Kasumi-1 (cell line): ENCODE data around the gene SLC17A7.

Experiments used
- DNase-seq, 2 experiments: peaks; one replicate each; lab custom pipeline; 2025; lab: John Stamatoyannopoulos, UW

The SLC17A7 gene

DNA sequence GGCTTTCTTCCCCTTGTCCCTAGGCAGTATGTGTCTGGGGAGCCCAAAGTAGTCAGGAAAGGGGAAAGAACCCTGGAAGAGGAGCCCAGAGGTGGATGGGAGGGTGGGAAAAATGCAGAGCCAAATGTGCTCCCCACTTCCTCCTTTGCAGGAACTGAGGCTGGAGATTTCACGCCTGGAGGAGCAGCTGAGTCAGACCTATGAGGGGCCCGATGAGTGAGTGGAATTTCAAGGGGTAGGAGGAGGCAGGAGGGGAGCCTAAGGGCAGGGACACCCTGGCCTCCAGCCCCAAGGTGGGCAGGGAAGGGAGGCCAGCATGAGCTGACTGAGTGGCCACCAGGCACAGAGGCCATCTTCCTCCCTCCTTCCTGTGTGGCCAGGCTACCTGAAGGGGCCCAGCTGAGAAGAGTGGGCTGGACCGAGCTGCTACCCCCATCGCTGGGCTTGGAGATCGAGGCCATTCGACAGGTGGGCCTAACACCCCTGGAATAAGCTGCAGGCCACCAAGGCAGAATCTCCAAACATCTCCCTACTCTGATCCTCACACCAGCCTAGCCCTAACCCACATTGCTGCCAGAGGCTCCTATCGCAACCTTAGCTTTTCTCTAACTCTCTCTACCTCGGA is 32.4 kb downstream of the SLC17A7 start:
- DNase-seq: peak; percentile 16 to 23

GRCh38 chr19:49407482-49408015 is 33.8 kb downstream of the SLC17A7 start:
- DNase-seq: no peak

DNA sequence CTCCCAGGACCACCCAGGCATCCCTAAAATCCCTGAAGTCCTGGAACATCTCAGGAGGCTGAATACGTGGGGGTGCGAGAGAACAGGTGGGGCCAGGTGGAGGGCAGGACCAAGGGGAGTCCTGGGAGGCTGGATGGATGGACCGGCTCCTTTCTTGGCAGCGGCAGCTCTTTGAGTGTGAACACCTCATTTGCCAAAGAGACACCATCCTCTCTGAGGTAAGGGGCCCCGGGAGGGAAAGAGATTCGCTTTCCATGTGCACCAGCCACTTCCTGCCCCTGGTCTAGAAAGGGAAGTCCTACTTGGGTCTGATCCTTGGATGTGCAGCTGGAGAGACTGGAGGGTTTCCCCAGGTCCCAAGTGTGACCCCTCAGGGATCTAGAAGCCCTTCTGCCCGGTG is 34.2 kb downstream of the SLC17A7 start:
- DNase-seq: no peak

GRCh38 chr19:49403404-49404187 is 37.7 kb downstream of the SLC17A7 start:
- peak; percentile 70 for DNase-seq

- DNase-seq: no peak
Measured at GRCh38 chr19:49400029-49400428, 41.3 kb downstream of the SLC17A7 start.

- DNase-seq: no peak
Measured at GRCh38 chr19:49398931-49399330, 42.4 kb downstream of the SLC17A7 start.

DNA sequence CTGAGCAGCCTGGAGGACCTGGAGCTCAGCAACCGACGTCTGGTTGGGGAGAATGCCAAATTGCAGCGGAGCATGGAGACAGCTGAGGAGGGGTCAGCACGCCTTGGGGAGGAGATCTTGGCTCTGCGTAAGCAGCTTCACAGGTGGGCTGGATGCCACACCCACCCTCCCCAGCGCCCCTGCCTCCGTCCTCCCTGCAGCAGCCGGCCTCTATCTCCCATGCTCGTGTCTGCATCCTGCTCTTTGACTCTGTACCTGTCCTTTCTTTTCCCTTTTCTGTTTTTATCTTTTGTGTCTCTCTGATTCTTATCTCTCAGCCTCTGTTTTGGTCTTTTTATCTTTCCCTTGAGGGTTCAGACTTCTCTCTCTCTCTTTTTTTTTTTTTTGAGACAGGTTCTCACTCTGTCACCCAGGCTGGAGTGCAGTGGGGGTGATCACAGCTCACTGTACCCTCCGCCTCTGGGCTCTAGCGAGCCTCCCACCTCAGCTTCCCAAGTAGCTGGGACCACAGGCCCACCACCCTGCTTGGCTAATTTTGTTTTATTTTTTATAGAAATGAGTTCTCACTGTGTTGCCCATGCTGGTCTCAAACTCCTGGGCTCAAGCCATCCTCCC is 43.2 kb downstream of the SLC17A7 start:
- DNase-seq: no peak

GRCh38 chr19:49396738-49397505 is 44.4 kb downstream of the SLC17A7 start:
- DNase-seq: no peak

- DNase-seq: no peak
Measured at GRCh38 chr19:49395581-49396407, 45.5 kb downstream of the SLC17A7 start.

DNA sequence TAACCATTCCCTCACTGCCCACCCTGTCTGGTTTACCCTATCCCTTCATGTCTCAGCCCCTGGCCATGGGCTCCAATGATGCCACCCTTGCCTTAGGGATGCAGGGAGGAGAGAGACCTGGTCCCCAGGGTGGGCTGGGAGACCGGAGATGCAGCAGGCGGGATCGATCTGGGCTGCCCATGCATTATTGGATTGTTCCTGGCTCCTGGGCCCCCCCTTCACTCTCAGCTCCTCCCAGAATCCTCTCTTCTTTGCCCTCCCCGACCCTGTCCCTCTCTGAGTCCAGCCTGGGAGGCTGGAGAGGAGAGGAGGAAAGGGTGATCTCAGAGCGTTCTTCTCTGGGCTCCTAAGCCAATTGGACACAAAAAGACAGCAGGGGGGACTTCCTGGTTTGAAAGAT is 47.4 kb downstream of the SLC17A7 start:
- no peak for DNase-seq

GRCh38 chr19:49391581-49392399 is 49.5 kb downstream of the SLC17A7 start:
- DNase-seq: peak; percentile 63 to 77

- no peak for DNase-seq
Measured at GRCh38 chr19:49390929-49391359, 50.4 kb downstream of the SLC17A7 start.

GRCh38 chr19:49390131-49390928 is 51.0 kb downstream of the SLC17A7 start:
- no peak for DNase-seq

DNA sequence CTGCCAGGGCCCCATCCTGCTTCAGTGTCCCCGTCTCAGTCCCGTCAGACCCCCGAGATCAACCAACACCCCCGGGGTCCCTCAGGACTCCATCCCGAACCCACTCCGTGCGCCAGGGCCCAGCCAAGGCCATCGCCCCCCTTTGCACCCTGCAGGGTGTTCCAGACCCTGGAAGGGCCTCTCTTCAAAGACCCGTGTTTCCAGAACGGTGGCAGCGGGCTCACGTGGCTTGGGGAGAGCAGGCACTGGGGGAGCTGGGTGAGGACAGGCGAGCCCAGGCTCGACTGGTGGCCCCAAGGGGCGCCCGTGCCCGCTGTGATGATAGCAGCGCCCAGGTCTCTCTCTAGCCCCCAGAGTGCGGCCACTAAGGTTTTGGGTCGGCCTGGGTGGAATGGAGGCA is 51.9 kb downstream of the SLC17A7 start:
- DNase-seq: no peak

GRCh38 chr19:49387936-49388372 is 53.4 kb downstream of the SLC17A7 start, which contains the start of gene KASH5:
Gene KASH5 (plus strand): TSS chr19:49388249. CDS start chr19:49390884, 2,635 bp downstream.
- no peak for DNase-seq

- DNase-seq: no peak
Measured at GRCh38 chr19:49383599-49383998, 57.7 kb downstream of the SLC17A7 start.

DNA sequence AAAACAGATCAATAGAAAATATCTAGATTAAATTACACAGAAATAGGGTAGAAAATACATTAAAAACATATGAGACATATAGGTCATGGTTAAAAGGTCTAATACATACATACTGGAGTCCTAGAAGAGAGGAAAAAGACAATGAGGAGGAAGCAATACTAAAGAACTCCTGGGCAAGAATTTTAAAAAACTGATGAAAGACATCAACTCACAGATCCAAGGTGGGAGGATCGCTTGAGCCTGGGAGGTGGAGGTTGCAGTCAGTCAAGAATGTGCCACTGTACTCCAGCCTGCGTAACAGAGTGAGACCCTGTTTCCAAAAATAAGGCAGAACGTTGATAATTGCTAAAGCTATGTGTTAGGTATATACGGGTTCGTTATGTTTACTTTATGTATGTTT is 58.7 kb downstream of the SLC17A7 start:
- no peak for DNase-seq

DNA sequence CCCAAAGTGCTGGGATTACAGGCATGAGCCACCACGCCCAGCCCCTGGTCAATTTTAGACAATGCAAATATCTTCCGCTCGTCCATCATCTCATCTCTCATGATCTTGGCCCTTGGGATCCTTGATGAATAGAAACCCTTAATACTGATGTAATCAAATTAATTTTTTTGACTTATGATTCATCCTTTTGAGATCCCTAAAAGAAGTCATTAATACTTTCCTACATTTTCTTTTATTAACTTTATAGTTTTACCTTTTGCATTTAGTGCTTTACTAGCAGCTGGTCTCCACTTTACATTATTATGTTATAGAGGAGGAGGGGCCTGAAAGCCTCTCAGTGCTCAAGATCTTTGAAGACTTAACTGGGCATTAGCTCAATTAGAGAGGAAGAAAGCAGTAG is 60.9 kb downstream of the SLC17A7 start:
- DNase-seq: no peak
